NCI-H128 (cell line): ENCODE data around the gene CEP152.
"Not testable (repeated sequence)": the region's sequence is repeated elsewhere in the genome, so short reads cannot be mapped to it uniquely, and the experiment has no call there.

Source experiments
- DNase-seq: peaks from one replicate; lab custom pipeline; 2025; ENCODE audit not compliant: unreplicated experiment; lab: John Stamatoyannopoulos, UW

Gene CEP152

GRCh38 chr15:48805591-48805990 lies 5.3 kb downstream of the CEP152 start:
- DNase-seq = no peak

GRCh38 chr15:48803877-48804276 lies 7.0 kb downstream of the CEP152 start:
- no peak for DNase-seq

GRCh38 chr15:48802867-48803266 lies 8.0 kb downstream of the CEP152 start:
- DNase-seq = no peak

GRCh38 chr15:48802257-48802656 lies 8.6 kb downstream of the CEP152 start:
- no peak for DNase-seq

- no peak for DNase-seq
These were observed 9.9 kb downstream of the CEP152 start for GRCh38 chr15:48800811-48801455.

- DNase-seq = no peak
These were observed 10.6 kb downstream of the CEP152 start for GRCh38 chr15:48800245-48800644.

- peak; percentile 2 for DNase-seq
These were observed 12.6 kb downstream of the CEP152 start for GRCh38 chr15:48798319-48798718.

- DNase-seq = no peak
These were observed 13.9 kb downstream of the CEP152 start for GRCh38 chr15:48796930-48797329.

GRCh38 chr15:48796521-48796920 lies 14.3 kb downstream of the CEP152 start:
- no peak for DNase-seq

- DNase-seq = no peak
These were observed 15.0 kb downstream of the CEP152 start for GRCh38 chr15:48795901-48796300.

GRCh38 chr15:48794697-48795134 lies 16.2 kb downstream of the CEP152 start:
- no peak for DNase-seq

- no peak for DNase-seq
These were observed 18.5 kb downstream of the CEP152 start for GRCh38 chr15:48792408-48792807.

GRCh38 chr15:48790466-48791115 lies 20.3 kb downstream of the CEP152 start:
- DNase-seq = not testable (repeated sequence)

- no peak for DNase-seq
These were observed 25.2 kb downstream of the CEP152 start for GRCh38 chr15:48785712-48786111.

- DNase-seq = no peak
These were observed 25.7 kb downstream of the CEP152 start for GRCh38 chr15:48785195-48785594.

- no peak for DNase-seq
These were observed 26.1 kb downstream of the CEP152 start for GRCh38 chr15:48784756-48785155.

GRCh38 chr15:48782911-48783310 lies 28.0 kb downstream of the CEP152 start:
- no peak for DNase-seq

GRCh38 chr15:48781481-48782081 lies 29.3 kb downstream of the CEP152 start:
- DNase-seq = no peak

- no peak for DNase-seq
These were observed 29.9 kb downstream of the CEP152 start for GRCh38 chr15:48781017-48781416.

GRCh38 chr15:48778331-48778730 lies 32.5 kb downstream of the CEP152 start:
- DNase-seq = no peak

GRCh38 chr15:48777645-48778330 lies 33.1 kb downstream of the CEP152 start:
- no peak for DNase-seq

- DNase-seq = no peak
These were observed 35.3 kb downstream of the CEP152 start for GRCh38 chr15:48775546-48775945.
